CD1c-positive myeloid dendritic cell (primary cell): Measurements from ENCODE around the gene PRKG2.
A peak's percentile ranks its signal among the peaks of the same experiment; 100 is the strongest.
"Not testable (repeated sequence)": the region's sequence is repeated elsewhere in the genome, so short reads cannot be mapped to it uniquely, and the experiment has no call there.

Experiments used
- DNase-seq: peaks from one replicate; pipeline ENCODE4 v3.0.0-alpha.2; 2016; ENCODE audit errors: extremely low spot score

Gene PRKG2

GRCh38 chr4:81153714-81154323, 61.2 kb downstream of the PRKG2 start:
- not testable (repeated sequence) for DNase-seq

GRCh38 chr4:81152839-81153713, 61.9 kb downstream of the PRKG2 start:
- no peak for DNase-seq

GRCh38 chr4:81149976-81150375, 65.0 kb downstream of the PRKG2 start:
- no peak for DNase-seq

GRCh38 chr4:81148576-81148975, 66.4 kb downstream of the PRKG2 start:
- no peak for DNase-seq

DNA sequence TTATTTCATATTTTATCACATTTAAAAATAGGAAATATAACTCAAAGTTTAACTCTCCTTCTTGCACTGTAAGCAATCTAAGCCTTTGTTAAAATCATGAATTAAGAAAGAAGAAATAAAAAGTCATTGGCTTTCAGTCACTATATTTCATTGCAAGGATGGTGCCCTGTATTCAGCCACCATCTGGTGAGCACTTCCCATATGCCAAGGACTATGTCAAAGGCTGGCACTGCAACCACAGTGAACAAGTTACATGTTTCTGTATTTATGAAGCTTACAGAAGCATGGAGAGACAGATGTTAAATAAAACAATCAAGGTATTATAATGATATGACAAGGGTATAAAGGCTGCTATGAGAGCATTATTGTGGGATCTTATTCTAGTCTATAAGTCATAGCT, 68.6 kb downstream of the PRKG2 start:
- no peak for DNase-seq

DNA sequence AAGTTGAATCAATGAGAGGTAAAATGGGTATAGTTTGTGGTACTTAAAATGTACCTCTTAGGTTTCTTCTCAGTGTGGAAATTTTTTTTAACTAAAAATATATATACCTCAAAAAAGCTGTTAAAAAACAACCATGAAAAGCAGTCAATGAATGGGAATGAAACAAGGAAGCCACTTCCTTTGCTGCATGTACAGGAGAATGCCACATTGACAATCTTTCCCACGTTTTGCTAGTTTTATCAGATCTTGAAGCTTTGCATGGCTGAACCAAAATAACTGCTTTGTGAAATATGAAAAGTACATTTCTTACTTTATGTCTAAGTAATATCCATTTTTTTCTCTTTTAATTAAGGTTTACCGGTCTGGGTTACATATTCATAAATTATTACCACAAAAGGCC, 71.8 kb downstream of the PRKG2 start:
- DNase-seq = no peak

DNA sequence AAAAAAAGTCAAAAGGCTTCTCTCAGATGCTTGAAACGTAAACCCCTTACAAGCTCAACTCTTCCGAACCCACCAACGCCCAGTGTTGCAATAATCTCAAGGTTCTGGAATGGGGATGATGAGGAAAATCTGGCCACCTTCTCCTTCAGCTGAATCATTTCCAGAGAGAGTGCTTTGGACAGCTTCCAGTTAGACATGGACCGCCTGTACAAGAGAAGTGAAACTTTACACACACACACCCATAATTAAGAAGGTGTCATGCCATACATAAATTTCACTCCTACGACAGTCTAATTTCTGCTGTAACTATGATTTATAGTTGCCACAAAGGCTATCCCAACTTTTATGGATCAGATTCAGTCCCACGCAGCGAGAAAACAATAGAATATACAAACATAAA, 72.3 kb downstream of the PRKG2 start:
- DNase-seq = peak; percentile 7

DNA sequence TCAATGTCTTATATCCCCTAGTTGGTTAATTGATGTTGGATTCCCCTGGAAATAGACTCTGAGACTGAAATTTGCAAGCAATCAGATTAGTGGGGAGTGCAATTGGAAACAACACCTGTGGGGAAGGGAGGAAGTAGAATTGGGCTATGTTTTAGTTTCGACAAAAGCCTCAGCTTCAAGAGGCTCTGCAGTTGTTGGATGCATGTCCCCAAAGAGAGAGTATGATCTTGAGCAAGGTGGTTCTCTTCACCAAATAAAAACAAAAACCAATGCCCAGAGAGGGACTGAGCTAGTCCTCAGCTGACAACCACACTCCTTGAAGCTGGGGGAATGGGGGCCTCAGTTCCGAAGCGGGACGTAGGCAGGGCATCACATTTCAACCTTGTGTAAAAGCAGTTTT, 77.1 kb downstream of the PRKG2 start:
- no peak for DNase-seq

DNA sequence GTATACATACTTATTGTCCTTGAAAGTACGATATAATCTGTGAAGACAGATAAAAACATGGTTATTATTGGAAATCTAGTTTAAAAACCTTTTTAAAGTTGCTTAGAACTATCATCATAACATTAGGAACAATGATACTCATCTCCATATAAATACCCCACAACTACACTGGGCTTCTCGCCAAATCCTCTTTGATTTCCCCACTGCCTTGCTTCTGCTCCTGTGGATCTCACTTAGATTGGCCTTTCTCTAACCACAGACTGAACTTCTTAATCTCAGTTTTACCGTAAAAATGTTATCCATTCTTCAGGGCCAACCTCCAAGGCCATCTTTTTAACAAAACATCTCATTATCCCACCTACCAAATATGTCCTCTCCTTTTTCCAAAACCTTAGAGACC, 77.6 kb downstream of the PRKG2 start:
- DNase-seq = no peak

- DNase-seq = no peak
These were observed 78.7 kb downstream of the PRKG2 start for GRCh38 chr4:81136161-81136905.

DNA sequence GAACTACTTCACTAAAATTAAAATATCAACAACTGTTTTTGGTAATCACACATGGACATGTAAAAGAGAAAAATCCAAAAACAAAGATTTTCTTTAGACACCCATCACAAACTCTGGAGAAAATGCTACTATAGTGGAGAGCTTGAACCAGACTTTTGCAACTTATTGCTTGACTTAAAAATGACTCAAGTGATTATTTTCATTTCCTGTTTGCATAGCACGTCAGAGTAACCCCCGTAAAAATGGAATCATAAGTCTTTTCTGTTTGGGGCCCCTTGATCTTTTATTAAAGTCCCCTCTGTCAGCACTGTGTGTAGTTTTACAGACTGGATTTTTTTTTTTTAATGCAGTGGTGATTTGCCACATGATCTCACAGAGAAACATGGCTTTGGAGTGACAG, 79.5 kb downstream of the PRKG2 start:
- no peak for DNase-seq

- DNase-seq = no peak
These were observed 83.5 kb downstream of the PRKG2 start for GRCh38 chr4:81131563-81131962.

GRCh38 chr4:81131066-81131465, 84.0 kb downstream of the PRKG2 start:
- DNase-seq = no peak

DNA sequence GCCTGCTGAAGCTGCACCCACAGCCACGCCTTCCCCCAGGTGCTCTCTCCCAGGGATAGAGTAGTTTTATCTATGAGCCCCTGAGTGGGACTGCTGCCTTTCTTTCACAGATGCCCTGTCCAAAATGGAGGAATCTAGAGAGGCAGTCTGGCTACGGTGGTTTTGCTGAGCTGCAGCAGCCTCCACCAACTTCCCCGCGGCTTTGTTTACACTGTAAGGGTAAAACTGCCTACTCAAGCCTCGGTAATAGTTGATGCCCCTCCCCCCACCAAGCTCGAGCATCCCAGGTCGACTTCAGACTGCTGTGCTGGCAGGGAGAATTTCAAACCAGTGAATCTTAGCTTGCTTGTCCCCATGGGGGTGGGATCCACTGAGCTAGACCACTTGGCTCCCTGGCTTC, 84.5 kb downstream of the PRKG2 start:
- no peak for DNase-seq

DNA sequence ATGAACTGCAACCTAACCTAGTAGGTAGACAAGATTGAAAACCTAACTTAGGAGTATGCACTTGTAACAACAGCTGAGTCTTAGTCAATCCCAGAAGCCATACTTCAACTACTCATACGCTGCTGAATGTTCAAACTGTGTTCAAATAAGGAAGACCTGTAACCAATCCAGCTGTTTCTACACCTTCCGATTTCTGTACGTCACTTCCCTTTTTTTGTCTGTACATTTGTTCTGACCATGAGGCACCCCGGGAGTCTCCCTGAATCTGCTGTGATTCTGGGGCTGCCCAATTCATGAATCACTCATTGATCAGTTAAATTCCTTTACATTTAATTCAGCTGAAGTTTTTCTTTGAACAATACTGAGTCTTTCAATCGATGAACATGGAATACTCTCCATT, 95.0 kb downstream of the PRKG2 start:
- peak; percentile 12 for DNase-seq

DNA sequence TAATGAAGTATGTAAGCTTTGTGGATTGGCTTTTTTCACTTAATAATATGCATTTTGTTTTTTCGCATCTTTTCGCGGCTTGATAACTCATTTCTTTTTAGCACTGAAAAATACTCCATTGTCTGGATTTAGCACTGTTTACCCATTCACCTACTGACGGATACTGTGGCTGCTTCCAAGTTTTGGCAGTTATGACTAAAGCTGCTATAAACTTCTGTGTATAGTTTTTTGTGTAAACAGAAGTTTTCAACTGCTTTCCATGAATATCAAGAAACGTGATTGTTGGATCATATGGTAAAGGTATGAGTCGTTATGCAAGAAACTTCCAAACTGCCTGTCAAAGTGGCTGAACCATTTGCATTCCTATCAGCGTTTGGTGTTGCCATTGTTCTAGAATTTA, 96.9 kb downstream of the PRKG2 start:
- no peak for DNase-seq

GRCh38 chr4:81116566-81116965, 98.5 kb downstream of the PRKG2 start:
- no peak for DNase-seq

- no peak for DNase-seq
These were observed 102.0 kb downstream of the PRKG2 start for GRCh38 chr4:81113024-81113423.

- no peak for DNase-seq
These were observed 105.7 kb downstream of the PRKG2 start for GRCh38 chr4:81109356-81109755.

DNA sequence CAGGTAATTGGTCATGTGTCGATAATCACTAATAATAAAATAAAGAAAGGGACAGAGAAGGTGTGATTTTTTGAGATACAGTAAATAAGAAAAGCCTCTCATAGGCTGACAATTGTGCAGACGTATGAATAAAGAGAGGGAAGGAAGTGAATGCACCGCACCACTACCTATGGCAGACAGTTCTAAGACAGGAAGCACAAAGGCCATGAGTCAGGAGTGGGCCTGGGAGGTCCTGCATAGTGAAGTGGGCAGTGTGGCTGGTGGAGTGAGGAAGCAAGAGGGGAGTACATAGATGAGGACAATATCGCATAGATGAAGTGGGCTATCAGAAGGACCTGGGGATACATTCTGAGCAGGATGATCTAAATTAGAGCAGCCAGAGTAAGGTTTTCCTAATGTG, 108.9 kb downstream of the PRKG2 start:
- DNase-seq = no peak

GRCh38 chr4:81102107-81102506, 112.9 kb downstream of the PRKG2 start:
- DNase-seq = no peak

DNA sequence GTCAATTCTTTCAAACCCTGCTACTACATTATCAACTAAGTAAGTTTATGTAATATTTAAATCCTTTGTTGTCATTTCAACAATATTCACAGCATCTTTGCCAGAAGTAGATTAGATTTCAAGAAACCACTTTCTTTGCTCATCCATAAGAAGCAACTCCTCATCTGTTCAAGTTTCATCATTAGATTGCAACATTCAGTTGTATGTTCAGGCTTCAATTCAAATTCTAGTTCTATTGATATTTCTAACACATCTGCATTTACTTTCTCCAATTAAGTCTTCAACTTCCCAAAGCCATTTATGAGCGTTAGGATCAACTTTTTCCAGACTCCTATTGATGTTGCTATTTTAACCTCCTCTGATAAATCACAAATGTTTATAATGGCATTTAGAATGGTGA, 118.5 kb downstream of the PRKG2 start:
- DNase-seq = no peak

DNA sequence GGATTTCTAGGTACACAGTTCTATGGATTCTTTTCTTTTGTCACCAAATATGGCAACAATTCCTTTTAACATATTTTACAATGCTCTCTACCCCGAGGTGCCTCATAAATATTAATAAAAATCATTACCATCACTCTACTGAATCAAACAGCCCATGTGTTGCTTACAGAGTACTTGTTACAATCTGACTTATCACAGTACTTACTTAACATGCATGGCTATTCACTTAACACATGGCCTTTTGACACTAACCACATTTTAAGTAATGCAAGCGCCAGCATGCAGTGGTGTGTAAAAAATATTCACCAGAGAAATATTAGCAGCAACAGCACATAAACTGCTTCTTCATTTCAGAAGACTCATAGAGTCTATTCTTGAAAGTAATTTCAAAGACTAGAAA, 119.6 kb downstream of the PRKG2 start:
- DNase-seq = no peak
